OCI-LY7 (cell line): Measurements from ENCODE around the gene FANCC.

Experiments used
- EZH2phosphoT487 ChIP-seq: fragments of 200-600 bp; sonication (generic); IDR thresholded peaks from 2 replicates; pipeline ENCODE4 v1.6.1; 2018; ENCODE audit warnings: low read depth, borderline replicate concordance, mild to moderate bottlenecking, mixed run types, antibody characterized with exemption, low read length, moderate library complexity, mixed read lengths
- TF ChIP-seq, protein P1 (sequence below): fragments of 200-600 bp; sonication (generic); conservative IDR thresholded peaks from 2 replicates; pipeline ENCODE4 v1.5.1; 2014; ENCODE audit warnings: mild to moderate bottlenecking, antibody characterized with exemption, low read length, moderate library complexity, mixed read lengths

DNA sequence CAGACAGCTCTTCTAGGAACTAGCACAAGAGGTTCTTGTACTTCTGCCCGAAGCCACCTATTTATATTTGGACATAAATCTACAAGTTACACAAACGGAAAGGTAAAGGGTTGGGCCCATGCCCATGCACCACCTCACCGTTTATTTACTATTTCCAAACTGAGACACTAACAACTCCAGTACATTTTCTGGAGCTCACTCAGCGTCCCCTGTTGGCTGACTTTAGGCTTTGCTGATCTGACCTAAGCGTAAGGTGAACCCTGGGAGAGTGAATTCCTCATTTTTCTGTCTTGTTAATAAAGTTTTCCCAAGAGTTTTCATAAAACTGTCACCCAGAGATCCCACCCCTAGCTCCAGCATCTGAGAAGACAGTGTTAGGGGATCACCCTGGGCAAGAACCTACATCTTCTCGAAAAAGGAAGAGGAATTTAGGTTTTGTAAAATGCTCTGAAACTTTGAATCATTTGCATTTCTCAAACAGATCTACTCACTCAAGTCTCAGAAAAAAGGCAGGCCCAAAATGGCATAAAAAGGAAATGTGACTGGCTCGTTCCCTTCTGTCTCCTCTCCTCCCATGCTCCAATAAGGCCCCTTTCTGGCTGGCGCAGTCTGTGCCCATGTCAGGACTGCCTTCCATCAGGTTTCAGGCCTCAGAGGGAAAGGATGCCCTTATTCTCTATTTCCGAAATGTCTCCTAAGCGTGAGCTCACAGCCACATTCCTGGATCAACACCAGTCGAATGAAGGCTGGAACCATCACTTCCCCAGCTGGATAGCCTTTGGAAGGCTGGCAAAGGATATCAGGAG, 201.3 kb downstream of the FANCC start:
- TF ChIP-seq, protein P1, sequence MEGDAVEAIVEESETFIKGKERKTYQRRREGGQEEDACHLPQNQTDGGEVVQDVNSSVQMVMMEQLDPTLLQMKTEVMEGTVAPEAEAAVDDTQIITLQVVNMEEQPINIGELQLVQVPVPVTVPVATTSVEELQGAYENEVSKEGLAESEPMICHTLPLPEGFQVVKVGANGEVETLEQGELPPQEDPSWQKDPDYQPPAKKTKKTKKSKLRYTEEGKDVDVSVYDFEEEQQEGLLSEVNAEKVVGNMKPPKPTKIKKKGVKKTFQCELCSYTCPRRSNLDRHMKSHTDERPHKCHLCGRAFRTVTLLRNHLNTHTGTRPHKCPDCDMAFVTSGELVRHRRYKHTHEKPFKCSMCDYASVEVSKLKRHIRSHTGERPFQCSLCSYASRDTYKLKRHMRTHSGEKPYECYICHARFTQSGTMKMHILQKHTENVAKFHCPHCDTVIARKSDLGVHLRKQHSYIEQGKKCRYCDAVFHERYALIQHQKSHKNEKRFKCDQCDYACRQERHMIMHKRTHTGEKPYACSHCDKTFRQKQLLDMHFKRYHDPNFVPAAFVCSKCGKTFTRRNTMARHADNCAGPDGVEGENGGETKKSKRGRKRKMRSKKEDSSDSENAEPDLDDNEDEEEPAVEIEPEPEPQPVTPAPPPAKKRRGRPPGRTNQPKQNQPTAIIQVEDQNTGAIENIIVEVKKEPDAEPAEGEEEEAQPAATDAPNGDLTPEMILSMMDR: peak; percentile 41; the same call in 1 of the 2 replicates
- TF ChIP-seq EZH2phosphoT487: no peak
